H9 (cell line): ENCODE measurements around the gene MTLN. TPM values are rescaled to one million over a fixed set of nuclear protein-coding genes. Genes with fewer than 3 reads are reported as not detected.

ENCODE experiments used
- DNase-seq: peaks from one replicate; pipeline ENCODE4 v3.0.0-alpha.2; 2017
- H2AFZ ChIP-seq: one replicate; pipeline ENCODE4 v1.6.1; 2013; ENCODE audit warnings: mild to moderate bottlenecking, low read length, control low read depth, moderate library complexity
- H2AK5ac ChIP-seq: 2 replicates; pipeline ENCODE4 v1.6.1; 2013; ENCODE audit warnings: low read length, control low read depth, mixed read lengths; ENCODE audit not compliant: insufficient read length
- H2BK120ac ChIP-seq: one replicate; pipeline ENCODE4 v1.6.1; 2013; ENCODE audit warnings: low read depth, mild to moderate bottlenecking, low read length, control low read depth, inconsistent platforms; ENCODE audit not compliant: poor library complexity, severe bottlenecking
- H2BK12ac ChIP-seq: 2 replicates; pipeline ENCODE4 v1.6.1; 2013; ENCODE audit warnings: low read length, control low read depth, mixed read lengths, low read depth; ENCODE audit not compliant: insufficient read length
- H2BK15ac ChIP-seq: 2 replicates; pipeline ENCODE4 v1.6.1; 2013; ENCODE audit warnings: low read depth, low read length, control low read depth
- H2BK20ac ChIP-seq: one replicate; pipeline ENCODE4 v1.6.1; 2013; ENCODE audit warnings: low read depth, mild to moderate bottlenecking, low read length, control low read depth, inconsistent platforms; ENCODE audit not compliant: poor library complexity, severe bottlenecking
- H2BK5ac ChIP-seq: 2 replicates; pipeline ENCODE4 v1.6.1; 2013; ENCODE audit warnings: low read length, control low read depth, mixed read lengths; ENCODE audit not compliant: insufficient read length
- H3K14ac ChIP-seq: 2 replicates; pipeline ENCODE4 v1.6.1; 2013; ENCODE audit warnings: low read length, control low read depth; ENCODE audit not compliant: insufficient read depth
- H3K18ac ChIP-seq: 2 replicates; pipeline ENCODE4 v1.6.1; 2013; ENCODE audit warnings: low read depth, mild to moderate bottlenecking, mixed read lengths, low read length, control low read depth; ENCODE audit not compliant: insufficient read length
- H3K23ac ChIP-seq: 2 replicates; pipeline ENCODE4 v1.6.1; 2013; ENCODE audit warnings: low read length, control low read depth, mixed read lengths, low read depth; ENCODE audit not compliant: insufficient read length
- H3K23me2 ChIP-seq: 2 replicates; pipeline ENCODE4 v1.6.1; 2013; ENCODE audit warnings: low read depth, mild to moderate bottlenecking, mixed read lengths, low read length, control low read depth; ENCODE audit not compliant: insufficient read length, poor library complexity, severe bottlenecking
- H3K27ac ChIP-seq: 2 replicates; pipeline ENCODE4 v1.5.1; 2013; ENCODE audit warnings: low read length, control low read depth, mixed read lengths, low read depth; ENCODE audit not compliant: insufficient read length
- H3K27me3 ChIP-seq: 2 replicates; pipeline ENCODE4 v1.6.1; 2013; ENCODE audit warnings: low read length, control low read depth, inconsistent platforms; ENCODE audit not compliant: insufficient read depth
- H3K4ac ChIP-seq: 2 replicates; pipeline ENCODE4 v1.6.1; 2013; ENCODE audit warnings: low read depth, mild to moderate bottlenecking, control low read depth, inconsistent platforms, low read length, moderate library complexity
- H3K4me1 ChIP-seq: 2 replicates; pipeline ENCODE4 v1.6.1; 2013; ENCODE audit warnings: low read length, control low read depth, inconsistent platforms; ENCODE audit not compliant: insufficient read depth
- H3K4me2 ChIP-seq: 2 replicates; pipeline ENCODE4 v1.6.1; 2013; ENCODE audit warnings: low read length, control low read depth, mixed read lengths; ENCODE audit not compliant: insufficient read length, insufficient read depth
- H3K56ac ChIP-seq: 2 replicates; pipeline ENCODE4 v1.6.1; 2013; ENCODE audit warnings: low read depth, mild to moderate bottlenecking, mixed read lengths, low read length, control low read depth; ENCODE audit not compliant: insufficient read length
- H3K79me1 ChIP-seq: 2 replicates; pipeline ENCODE4 v1.6.1; 2013; ENCODE audit warnings: low read depth, mild to moderate bottlenecking, moderate library complexity, low read length, control low read depth, inconsistent platforms; ENCODE audit not compliant: insufficient read depth, poor library complexity, severe bottlenecking
- H3K79me2 ChIP-seq: 2 replicates; pipeline ENCODE4 v1.6.1; 2013; ENCODE audit warnings: low read length, control low read depth, inconsistent platforms; ENCODE audit not compliant: insufficient read depth
- H3K9ac ChIP-seq: 2 replicates; pipeline ENCODE4 v1.6.1; 2013; ENCODE audit warnings: low read length, control low read depth, mixed read lengths; ENCODE audit not compliant: insufficient read length; ENCODE audit errors: extremely low read depth
- H3K9me3 ChIP-seq: one replicate; pipeline ENCODE4 v1.6.1; 2013; ENCODE audit warnings: low read depth, low read length, inconsistent platforms; ENCODE audit not compliant: control insufficient read depth
- H3T11ph ChIP-seq: one replicate; pipeline ENCODE4 v1.6.1; 2013; ENCODE audit warnings: mild to moderate bottlenecking, low read length, control low read depth, inconsistent platforms
- H4K20me1 ChIP-seq: one replicate; pipeline ENCODE4 v1.6.1; 2013; ENCODE audit not compliant: control insufficient read depth, insufficient read length, insufficient read depth
- H4K5ac ChIP-seq: 2 replicates; pipeline ENCODE4 v1.6.1; 2013; ENCODE audit warnings: low read depth, mild to moderate bottlenecking, mixed read lengths, low read length, control low read depth; ENCODE audit not compliant: insufficient read length
- H4K8ac ChIP-seq: replicated peaks from 2 replicates; pipeline ENCODE4 v1.6.1; 2013; ENCODE audit warnings: low read length, control low read depth, mixed read lengths, low read depth; ENCODE audit not compliant: insufficient read length
- H4K91ac ChIP-seq: 2 replicates; pipeline ENCODE4 v1.6.1; 2013; ENCODE audit warnings: low read depth, mild to moderate bottlenecking, moderate library complexity, mixed read lengths, low read length, control low read depth; ENCODE audit not compliant: insufficient read length
- H3K27ac Mint-ChIP-seq, 3 experiments: 2 replicates in 2 of 3; 3 replicates in 1 of 3; pipeline ENCODE4 v1.8.0; 2020 to 2021; ENCODE audit warnings: mixed read lengths in 3 of 3, mild to moderate bottlenecking in 1 of 3, moderate library complexity in 1 of 3
- H3K27me3 Mint-ChIP-seq: 2 replicates; pipeline ENCODE4 v1.8.0; 2021; ENCODE audit warnings: low read depth, mild to moderate bottlenecking, moderate library complexity, mixed read lengths
- H3K36me3 Mint-ChIP-seq, 3 experiments: 2 replicates in 2 of 3; 3 replicates in 1 of 3; pipeline ENCODE4 v1.8.0; 2020 to 2021; ENCODE audit warnings: low read depth in 3 of 3, mixed read lengths in 3 of 3; ENCODE audit not compliant: insufficient read depth in 1 of 3
- H3K4me1 Mint-ChIP-seq, 2 experiments: 2 replicates each; pipeline ENCODE4 v1.8.0; 2020; ENCODE audit warnings: mixed read lengths in 2 of 2
- H3K4me3 Mint-ChIP-seq, 2 experiments: 2 replicates in 1 of 2; 3 replicates in 1 of 2; pipeline ENCODE4 v1.8.0; 2020 to 2021; ENCODE audit warnings: mild to moderate bottlenecking in 2 of 2, mixed read lengths in 2 of 2, moderate library complexity in 1 of 2
- H3K9me3 Mint-ChIP-seq, 2 experiments: 2 replicates in 1 of 2; 3 replicates in 1 of 2; pipeline ENCODE4 v1.8.0; 2020; ENCODE audit warnings: mild to moderate bottlenecking in 2 of 2, mixed read lengths in 2 of 2, moderate library complexity in 1 of 2
- CTCF ChIP-seq: fragments of 200-600 bp; sonication (generic); conservative IDR thresholded peaks from 3 replicates; pipeline ENCODE4 v1.8.0; 2021; ENCODE audit warnings: antibody characterized with exemption, mild to moderate bottlenecking
- total RNA-seq: library from RNA; stranded (reverse); gene quantifications from 2 replicates; pipeline ENCODE4 v1.2.1, GENCODE V29; 2021

Gene MTLN
- total RNA-seq, 1 experiment from 2014 or later = 16.3 TPM

GRCh38 chr2:110180036-110180435, 32.3 kb downstream of the MTLN start:
- H3K27ac ChIP-seq = no peak overlapping the region
- no peak overlapping the region for H4K8ac ChIP-seq
- no peaks in the 10 kb centered on the region for H4K20me1 ChIP-seq
- H3K79me1 ChIP-seq = no peaks in the 10 kb centered on the region
- no peak overlapping the region for H2AFZ ChIP-seq
- Mint-ChIP-seq H3K27me3 (peaks cover 6% of the 10 kb centered on the region), H3K9me3 (peaks cover 30 to 42% of the 10 kb centered on the region in 2 experiments), H3K4me3 (no peak overlapping the region), H3K27ac (no peak overlapping the region), H3K4me1 (no peaks in the 10 kb centered on the region), H3K36me3 (peaks cover 20 to 27% (median 20%) of the 10 kb centered on the region in 3 experiments; a peak in 6 of 7 replicates)
- no peak overlapping the region for H3K4ac ChIP-seq
- no peak overlapping the region for H2BK20ac ChIP-seq
- peaks cover 17% of the 10 kb centered on the region for H3K9me3 ChIP-seq
- H3K4me1 ChIP-seq = no peaks in the 10 kb centered on the region
- no peak overlapping the region for H4K91ac ChIP-seq
- H2AK5ac ChIP-seq = no peak overlapping the region
- DNase-seq = no peak
- H3K9ac ChIP-seq = no peak overlapping the region
- H3K23ac ChIP-seq = no peak overlapping the region
- no peak overlapping the region for H3K4me2 ChIP-seq
- no peak overlapping the region for H3T11ph ChIP-seq
- no peak for TF ChIP-seq CTCF
- H2BK120ac ChIP-seq = no peak overlapping the region
- no peak overlapping the region for H3K56ac ChIP-seq
- H3K27me3 ChIP-seq = no peaks in the 10 kb centered on the region
- H4K5ac ChIP-seq = no peak overlapping the region
- H3K14ac ChIP-seq = no peak overlapping the region
- H3K79me2 ChIP-seq = no peaks in the 10 kb centered on the region
- no peak overlapping the region for H2BK15ac ChIP-seq
- H3K23me2 ChIP-seq = no peaks in the 10 kb centered on the region
- H2BK5ac ChIP-seq = no peak overlapping the region
- H2BK12ac ChIP-seq = no peak overlapping the region
- H3K18ac ChIP-seq = no peak overlapping the region
